Stimulated activated naive CD4-positive, alpha-beta T cell treated with Interleukin-2 at 50 U/mL for 16 hours (primary cell): ENCODE measurements around the gene TP53RK.
"Not testable (repeated sequence)": the region's sequence is repeated elsewhere in the genome, so short reads cannot be mapped to it uniquely, and the experiment has no call there.

ENCODE experiments used
- DNase-seq: peaks from one replicate; lab custom pipeline; 2025; lab: John Stamatoyannopoulos, UW

Gene TP53RK

GRCh38 chr20:46683011-46683667 is 6.1 kb downstream of the TP53RK start:
- DNase-seq: no peak

- no peak for DNase-seq
These were observed 7.0 kb downstream of the TP53RK start for GRCh38 chr20:46682063-46682821.

DNA sequence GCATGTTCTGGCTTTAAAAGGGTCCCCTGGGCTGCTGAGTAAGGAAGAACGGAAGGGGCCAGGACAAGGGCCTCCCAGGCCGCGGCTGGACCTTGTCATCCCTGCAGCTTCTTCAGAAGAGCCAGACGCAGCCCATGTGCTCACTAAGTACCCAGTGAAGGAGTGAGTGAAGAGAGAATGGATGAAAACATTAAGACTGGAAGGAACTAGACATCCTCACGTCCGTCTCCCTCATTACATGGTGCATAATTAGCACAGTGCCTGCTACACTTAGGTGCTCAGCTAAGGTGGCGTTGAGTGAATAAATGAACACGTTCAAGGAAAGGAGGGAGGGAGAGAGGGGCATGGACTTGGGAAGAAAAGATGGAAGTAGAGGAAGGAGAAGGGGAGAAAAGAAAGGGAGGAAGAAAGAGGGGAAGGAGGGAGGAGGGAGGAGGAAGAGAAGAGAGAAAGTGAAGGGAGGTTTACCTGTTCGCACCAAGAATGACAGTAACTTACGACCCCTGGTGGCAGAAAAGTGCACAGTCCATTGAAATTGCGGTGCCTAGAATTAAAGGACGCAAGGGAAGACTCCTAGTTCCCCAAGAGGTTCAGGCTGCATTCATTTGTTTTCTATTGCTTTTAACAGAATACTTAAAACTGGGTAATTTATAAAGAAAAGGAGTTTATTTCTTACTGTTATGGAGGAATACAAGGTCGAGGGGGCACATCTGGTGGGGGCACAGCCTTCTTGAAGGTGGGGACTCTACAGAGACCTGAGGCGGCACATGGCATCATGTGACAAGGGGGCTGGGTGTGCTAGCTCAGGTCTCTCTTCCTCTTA is 8.0 kb downstream of the TP53RK start:
- DNase-seq: peak; percentile 41

- no peak for DNase-seq
These were observed 8.6 kb downstream of the TP53RK start for GRCh38 chr20:46680684-46681031.

- DNase-seq: no peak
These were observed 10.7 kb downstream of the TP53RK start for GRCh38 chr20:46678516-46678915.

DNA sequence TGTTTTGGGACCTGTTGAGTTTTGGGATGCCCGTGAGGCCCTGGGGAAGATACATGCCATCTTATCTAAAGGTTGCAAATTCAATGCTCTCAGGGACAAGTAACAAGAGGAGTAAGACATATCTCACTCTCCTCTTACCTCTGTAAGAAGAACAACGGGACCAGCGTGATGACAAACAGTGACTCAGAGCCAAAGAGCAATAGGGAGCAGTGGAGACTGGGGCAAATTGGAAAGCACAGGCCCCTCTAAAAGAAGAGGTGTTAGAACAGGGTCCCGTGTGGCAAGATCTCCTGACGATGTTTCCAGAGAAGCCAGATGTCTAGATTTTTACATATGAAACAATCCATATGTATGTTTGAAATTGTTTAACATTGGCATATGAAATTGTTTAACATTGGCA is 11.6 kb downstream of the TP53RK start:
- DNase-seq: no peak

DNA sequence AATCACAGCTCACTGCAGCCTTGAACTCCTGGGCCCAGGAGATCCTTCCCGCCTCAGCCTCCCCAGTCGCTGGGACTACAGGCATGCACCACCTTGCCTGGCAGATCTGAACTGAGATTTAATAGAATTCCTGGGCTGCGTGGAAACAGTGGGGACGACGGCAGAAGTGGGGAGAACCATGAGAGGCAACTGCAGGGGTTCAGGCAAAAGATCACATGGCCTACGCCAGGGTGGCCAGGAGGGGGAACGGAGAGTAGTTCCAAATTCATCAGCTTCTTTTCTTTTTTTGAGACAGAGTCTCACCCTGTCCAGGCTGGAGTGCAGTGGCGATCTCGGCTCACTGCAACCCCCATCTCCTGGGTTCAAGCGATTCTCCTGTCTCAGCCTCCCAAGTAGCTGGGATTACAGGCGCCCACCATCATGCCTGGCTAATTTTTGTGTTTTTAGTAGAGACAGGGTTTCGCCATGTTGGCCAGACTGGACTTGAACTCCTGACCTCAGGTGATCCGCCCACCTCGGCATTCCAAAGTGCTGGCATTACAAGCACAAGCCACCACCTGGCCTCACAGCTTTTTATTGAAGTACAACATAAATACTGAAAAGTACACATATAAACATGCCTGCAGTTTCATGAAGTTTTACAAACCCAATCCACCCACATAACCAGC is 12.5 kb downstream of the TP53RK start:
- not testable (repeated sequence) for DNase-seq

GRCh38 chr20:46674253-46675083 is 14.8 kb downstream of the TP53RK start:
- DNase-seq: no peak

DNA sequence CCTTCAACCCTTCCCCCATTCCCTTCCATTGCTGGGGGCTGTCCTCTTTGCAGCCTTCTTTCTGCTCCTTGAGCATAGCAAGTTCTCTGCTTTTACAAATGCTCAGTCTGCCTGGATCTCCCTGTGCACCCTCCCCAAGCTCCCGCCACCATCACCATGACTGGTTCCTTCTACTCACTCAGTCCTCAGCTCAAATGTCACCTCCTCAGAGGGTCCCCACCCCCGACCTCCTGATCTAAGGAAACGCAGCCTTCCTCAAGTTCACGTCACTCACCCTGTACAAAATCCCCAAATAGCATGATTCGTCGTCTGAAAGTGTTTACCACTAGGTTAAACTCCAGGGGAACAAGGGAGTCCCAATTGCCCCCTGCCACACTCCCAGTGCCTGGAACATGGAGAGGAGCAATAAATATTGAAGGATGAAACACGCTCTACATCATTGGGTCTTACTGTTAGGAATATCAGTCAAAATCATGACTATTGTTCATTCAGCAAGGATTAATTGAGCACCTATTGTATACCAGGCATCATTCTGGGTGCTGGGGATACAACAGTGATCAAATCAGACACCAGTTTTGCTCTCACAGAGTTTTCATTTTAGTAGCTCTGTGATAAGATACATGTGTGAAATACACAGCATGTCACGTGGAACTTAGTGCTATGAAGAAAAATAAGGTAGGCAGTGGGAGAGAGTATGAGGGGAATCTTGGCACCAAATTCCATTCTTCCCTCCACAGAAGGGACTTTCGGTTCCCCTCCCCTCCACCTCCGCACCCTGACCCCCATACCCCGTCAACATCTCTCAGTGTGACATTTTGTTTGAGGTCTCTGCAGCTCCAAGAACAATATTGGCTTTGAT is 15.6 kb downstream of the TP53RK start:
- no peak for DNase-seq

GRCh38 chr20:46672543-46673148 is 16.6 kb downstream of the TP53RK start:
- DNase-seq: no peak

GRCh38 chr20:46671866-46672542 is 17.2 kb downstream of the TP53RK start:
- DNase-seq: no peak

DNA sequence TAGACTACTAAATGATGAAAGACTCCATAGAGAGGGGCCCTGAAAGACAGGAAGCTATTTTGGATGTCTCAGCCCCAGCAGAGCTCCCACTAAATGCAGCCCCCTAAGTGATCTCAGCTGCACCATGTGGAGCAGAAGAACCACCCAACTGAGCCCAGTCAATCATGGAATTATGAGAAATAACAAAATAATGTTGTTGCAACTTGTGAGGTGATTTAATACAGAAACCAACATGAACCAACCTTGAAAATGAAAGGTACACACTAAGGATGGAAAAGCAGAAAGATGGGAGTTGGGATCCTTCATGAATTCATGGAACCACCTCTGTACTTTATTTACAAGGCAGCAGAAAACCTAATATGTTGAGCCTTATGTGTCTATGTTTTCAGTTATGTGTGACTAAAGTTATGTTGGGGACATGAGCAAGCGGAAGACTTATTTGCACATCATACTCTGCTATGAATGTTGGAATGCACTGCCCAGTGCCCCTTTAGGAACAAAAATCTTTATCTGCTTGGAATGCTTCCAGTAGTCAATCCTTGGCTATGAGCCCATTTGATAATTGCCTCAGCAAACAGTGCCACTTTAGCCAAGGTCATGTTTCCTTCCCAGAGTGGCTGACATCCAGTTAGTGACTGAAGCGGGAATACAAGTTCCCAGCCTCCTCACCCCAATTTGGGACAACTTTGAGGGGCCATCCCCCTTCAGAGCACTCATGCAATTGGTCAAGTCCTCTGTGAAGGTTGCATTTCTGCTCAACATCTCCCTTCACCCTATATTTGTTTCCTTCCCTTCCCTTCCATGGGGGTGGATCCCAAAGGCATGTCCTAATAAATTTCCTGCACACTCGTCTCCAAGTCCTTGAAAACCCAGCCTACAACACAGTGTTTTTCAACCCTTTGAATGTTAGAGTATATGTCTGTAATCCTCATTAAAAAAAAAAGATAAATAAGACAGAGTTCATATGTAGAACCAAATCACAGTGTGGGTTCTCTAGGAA is 18.4 kb downstream of the TP53RK start:
- no peak for DNase-seq

- no peak for DNase-seq
These were observed 19.0 kb downstream of the TP53RK start for GRCh38 chr20:46670228-46670584.

DNA sequence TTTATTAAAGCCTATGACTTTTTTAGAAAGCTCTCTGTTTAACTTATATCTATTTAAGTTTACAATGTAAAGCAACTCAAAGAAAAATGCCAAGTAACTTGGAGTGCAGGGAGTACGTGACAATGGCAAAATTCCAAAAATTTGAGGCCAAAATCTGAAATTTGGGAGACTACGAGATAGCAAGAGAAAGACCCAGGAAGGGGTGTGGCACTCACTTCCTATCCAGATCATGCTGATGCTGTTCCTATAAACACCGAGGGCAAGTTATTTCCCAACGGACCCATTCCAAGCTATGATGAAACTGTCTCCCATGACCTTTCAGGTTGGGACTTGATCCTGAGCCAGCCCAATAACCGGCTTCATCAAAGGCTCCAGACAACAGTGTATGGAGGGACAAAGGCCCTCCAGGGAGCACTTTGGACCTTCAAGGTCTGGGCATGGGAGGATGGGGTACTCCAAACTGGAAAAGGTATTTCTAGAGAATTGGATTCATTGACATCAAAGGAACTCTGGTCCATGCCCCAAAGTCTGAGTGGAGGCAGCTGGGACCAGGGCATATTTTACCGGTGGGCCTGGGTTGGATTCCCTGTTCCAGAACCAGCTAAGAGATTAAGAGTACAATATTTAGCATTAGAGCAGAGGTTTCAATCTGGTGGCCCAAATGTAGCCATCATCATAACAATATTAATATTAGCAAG is 22.3 kb downstream of the TP53RK start:
- no peak for DNase-seq

GRCh38 chr20:46666306-46666705 is 22.9 kb downstream of the TP53RK start:
- DNase-seq: no peak

GRCh38 chr20:46665602-46666001 is 23.6 kb downstream of the TP53RK start:
- no peak for DNase-seq

- no peak for DNase-seq
These were observed 25.7 kb downstream of the TP53RK start for GRCh38 chr20:46663531-46663930.

GRCh38 chr20:46661659-46662058 is 27.6 kb downstream of the TP53RK start:
- no peak for DNase-seq
